ENCODE results near the gene PUM1.
A peak's percentile ranks its signal among the peaks of the same experiment; 100 is the strongest.

PUM1 gene

GRCh38 chr1:30928789-30929134 lies 136.8 kb downstream of the PUM1 start:
- TF ChIP-seq POLR2A (IDR thresholded peaks at IDR 0.05; ENCODE audit: low read depth, low read length) = no peak
- TF ChIP-seq POLR2AphosphoS5 (IDR thresholded peaks at IDR 0.05; ENCODE audit: low read depth, low read length) = no peak
- TF ChIP-seq TAF1 (IDR thresholded peaks at IDR 0.05; ENCODE audit: borderline replicate concordance, low read depth, low read length) = no peak
- FAIRE-seq (no peak), DNase-seq (ENCODE audit: insufficient read length) (no peak)

DNA sequence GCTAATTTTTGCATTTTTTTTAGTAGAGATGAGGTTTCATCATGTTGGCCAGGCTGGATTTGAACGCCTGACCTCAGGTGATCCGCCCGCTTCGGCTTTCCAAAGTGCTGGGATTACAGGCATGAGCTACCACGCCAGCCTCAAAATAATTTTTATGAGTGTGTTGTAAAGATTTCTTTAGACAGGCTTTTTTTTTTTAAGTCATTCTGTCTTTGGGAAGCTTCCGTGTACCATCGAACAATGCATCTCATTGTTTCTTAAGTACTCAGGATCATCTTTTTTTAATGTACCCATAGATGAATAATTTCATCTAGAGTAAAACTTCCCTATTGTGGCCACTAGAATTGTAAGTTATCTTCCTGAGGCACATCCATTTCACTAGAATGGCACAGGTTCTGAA lies 137.3 kb downstream of the PUM1 start:
- TF ChIP-seq TAF1 (IDR thresholded peaks at IDR 0.05; ENCODE audit: borderline replicate concordance, low read depth, low read length) (no peak), POLR2A (IDR thresholded peaks at IDR 0.05; ENCODE audit: low read depth, low read length) (no peak), POLR2AphosphoS5 (IDR thresholded peaks at IDR 0.05; ENCODE audit: low read depth, low read length) (no peak)
- no peak for FAIRE-seq

GRCh38 chr1:30927448-30927847 lies 138.1 kb downstream of the PUM1 start:
- DNase-seq (ENCODE audit: insufficient read length) (no peak), FAIRE-seq (no peak)
- TF ChIP-seq POLR2AphosphoS5 (IDR thresholded peaks at IDR 0.05; ENCODE audit: low read depth, low read length) = no peak
- no peak for TF ChIP-seq POLR2A (IDR thresholded peaks at IDR 0.05; ENCODE audit: low read depth, low read length)
- TF ChIP-seq TAF1 (IDR thresholded peaks at IDR 0.05; ENCODE audit: borderline replicate concordance, low read depth, low read length) = no peak

More for the DNA sequence above, 137.3 kb downstream of the PUM1 start:
- DNase-seq (ENCODE audit: insufficient read length) = no peak

GRCh38 chr1:30923597-30923996 lies 141.9 kb downstream of the PUM1 start:
- TF ChIP-seq POLR2A (IDR thresholded peaks at IDR 0.05; ENCODE audit: low read depth, low read length) = no peak
- no peak for TF ChIP-seq POLR2AphosphoS5 (IDR thresholded peaks at IDR 0.05; ENCODE audit: low read depth, low read length)
- no peak for TF ChIP-seq TAF1 (IDR thresholded peaks at IDR 0.05; ENCODE audit: borderline replicate concordance, low read depth, low read length)
- FAIRE-seq (no peak), DNase-seq (ENCODE audit: insufficient read length) (no peak)

DNA sequence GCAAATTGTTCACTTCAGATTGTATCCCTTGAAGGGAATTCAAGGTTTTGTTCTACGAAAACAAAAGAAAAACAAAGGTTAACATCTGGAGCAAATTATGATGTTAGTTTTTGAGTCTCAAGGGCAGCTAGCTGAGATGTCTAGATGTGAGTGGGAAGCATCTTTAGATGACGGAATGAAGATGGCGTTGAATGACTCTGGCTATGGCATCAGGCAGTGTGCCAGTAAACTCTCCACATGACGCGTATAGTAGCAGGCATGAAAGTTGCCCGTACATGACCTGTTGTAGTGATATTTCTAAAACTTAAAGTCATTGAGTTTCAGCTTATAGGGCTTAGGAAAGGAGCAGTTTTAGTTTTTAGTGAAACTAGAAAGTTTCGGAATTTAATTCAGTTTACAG lies 144.7 kb downstream of the PUM1 start:
- FAIRE-seq (no peak), DNase-seq (ENCODE audit: insufficient read length) (no peak)
- TF ChIP-seq POLR2A (IDR thresholded peaks at IDR 0.05; ENCODE audit: low read depth, low read length) = no peak
- no peak for TF ChIP-seq POLR2AphosphoS5 (IDR thresholded peaks at IDR 0.05; ENCODE audit: low read depth, low read length)
- TF ChIP-seq TAF1 (IDR thresholded peaks at IDR 0.05; ENCODE audit: borderline replicate concordance, low read depth, low read length) = no peak

DNA sequence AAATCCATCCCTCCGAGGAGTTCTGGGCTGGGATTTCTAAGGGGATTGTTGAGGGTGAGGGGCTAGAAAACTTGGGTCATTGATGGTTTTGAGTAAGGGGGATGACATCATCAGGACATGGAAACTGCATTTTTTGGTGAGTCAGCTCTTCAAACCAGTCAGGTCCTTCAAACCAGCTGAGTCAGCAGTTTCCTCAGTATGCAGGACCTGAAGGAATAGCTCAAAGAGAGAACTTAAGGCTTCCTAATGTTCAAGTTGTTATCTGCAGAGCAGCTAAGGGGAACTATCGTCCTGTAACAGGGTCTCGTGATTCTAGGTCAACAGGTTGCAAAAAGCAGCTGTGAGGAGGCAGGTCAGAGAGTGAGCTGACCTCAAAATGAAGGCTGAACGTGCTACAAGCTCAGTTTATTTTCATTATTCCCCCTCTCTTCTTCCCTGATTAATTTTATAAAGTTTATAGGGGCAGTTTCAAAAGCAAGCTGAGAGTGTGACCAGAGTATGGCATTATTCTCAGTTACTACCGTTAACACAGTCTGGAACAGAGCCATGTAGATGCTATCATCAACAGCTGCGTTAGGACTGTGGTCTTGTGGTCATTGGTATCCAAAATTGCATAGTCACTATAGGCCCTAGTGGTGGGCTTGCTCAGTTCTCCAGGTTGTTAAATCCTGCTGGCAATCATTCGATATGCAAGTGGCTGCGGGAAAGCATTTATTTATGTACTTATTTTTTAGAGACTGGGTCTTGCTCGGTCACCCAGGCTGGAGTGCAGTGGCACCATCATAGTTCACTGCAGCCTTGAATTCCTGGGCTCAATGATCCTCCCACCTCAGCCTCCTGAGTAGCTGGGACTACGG lies 146.3 kb downstream of the PUM1 start:
- TF ChIP-seq POLR2A (IDR thresholded peaks at IDR 0.05; ENCODE audit: low read depth, low read length) = no peak
- no peak for TF ChIP-seq POLR2AphosphoS5 (IDR thresholded peaks at IDR 0.05; ENCODE audit: low read depth, low read length)
- no peak for TF ChIP-seq TAF1 (IDR thresholded peaks at IDR 0.05; ENCODE audit: borderline replicate concordance, low read depth, low read length)
- DNase-seq (ENCODE audit: insufficient read length) = no peak
- peak; percentile 67 for FAIRE-seq

DNA sequence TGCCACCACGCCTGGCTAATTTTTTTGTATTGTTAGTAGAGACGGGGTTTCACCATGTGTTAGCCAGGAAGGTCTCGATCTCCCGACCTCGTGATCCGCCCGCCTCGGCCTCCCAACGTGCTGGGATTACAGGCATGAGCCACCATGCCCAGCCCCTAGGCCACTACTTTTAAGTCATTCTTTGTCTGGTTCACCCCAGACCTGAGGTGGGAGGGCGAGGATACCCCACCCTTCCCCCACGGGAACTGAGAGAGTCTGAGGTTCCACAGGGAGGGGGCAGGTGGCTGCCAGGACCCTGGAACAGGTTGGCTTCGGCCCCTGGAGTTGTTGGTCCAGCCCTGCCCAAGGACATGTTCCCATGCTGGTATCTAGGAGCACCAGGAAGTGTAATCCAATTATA lies 149.2 kb downstream of the PUM1 start:
- no peak for FAIRE-seq
- no peak for DNase-seq (ENCODE audit: insufficient read length)
- no peak for TF ChIP-seq TAF1 (IDR thresholded peaks at IDR 0.05; ENCODE audit: borderline replicate concordance, low read depth, low read length)
- TF ChIP-seq POLR2A (IDR thresholded peaks at IDR 0.05; ENCODE audit: low read depth, low read length) = no peak
- no peak for TF ChIP-seq POLR2AphosphoS5 (IDR thresholded peaks at IDR 0.05; ENCODE audit: low read depth, low read length)

GRCh38 chr1:30915491-30916230 lies 149.9 kb downstream of the PUM1 start:
- TF ChIP-seq POLR2A (IDR thresholded peaks at IDR 0.05; ENCODE audit: low read depth, low read length) (no peak), TAF1 (IDR thresholded peaks at IDR 0.05; ENCODE audit: borderline replicate concordance, low read depth, low read length) (no peak), POLR2AphosphoS5 (IDR thresholded peaks at IDR 0.05; ENCODE audit: low read depth, low read length) (no peak)
- no peak for FAIRE-seq
- no peak for DNase-seq (ENCODE audit: insufficient read length)

DNA sequence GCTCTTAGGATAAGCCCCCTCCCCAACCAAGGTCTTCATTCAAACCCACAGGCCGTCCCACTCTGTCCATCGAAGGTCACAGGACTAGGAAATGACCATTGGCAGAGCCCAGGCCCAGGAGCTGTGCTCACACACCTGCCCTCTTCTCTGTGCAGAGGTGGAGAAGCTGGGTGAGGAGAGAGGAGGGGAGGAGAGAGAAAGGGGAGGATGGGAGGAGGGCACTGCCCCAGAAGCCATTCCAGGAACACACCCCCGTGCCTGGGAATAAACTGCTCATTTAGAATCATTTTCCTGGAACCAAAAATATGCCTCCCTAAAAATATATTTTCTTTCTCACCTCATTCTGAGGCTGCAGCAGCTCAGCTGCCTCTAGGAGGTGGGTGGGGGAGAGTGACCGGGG lies 150.6 kb downstream of the PUM1 start:
- TF ChIP-seq POLR2AphosphoS5 (IDR thresholded peaks at IDR 0.05; ENCODE audit: low read depth, low read length) (no peak), POLR2A (IDR thresholded peaks at IDR 0.05; ENCODE audit: low read depth, low read length) (no peak), TAF1 (IDR thresholded peaks at IDR 0.05; ENCODE audit: borderline replicate concordance, low read depth, low read length) (no peak)
- FAIRE-seq (no peak), DNase-seq (ENCODE audit: insufficient read length) (no peak)

DNA sequence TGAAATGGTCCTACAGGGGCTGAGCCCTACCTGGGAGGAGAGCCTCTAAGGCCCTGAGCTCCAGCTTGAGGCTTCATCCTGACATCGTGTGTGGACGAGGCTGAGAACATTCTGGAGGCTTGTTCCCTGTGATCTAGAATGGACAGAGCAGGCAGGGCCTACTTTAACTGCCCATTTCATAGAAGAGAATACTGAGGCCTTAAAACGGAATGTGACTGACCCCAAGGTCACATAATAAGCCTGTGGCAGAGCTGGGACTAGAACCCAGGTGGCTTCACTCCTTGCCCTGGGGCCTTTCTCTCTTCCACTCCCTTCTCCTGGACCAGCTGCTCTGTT lies 151.0 kb downstream of the PUM1 start:
- FAIRE-seq (no peak), DNase-seq (ENCODE audit: insufficient read length) (no peak)
- no peak for TF ChIP-seq POLR2A (IDR thresholded peaks at IDR 0.05; ENCODE audit: low read depth, low read length)
- TF ChIP-seq POLR2AphosphoS5 (IDR thresholded peaks at IDR 0.05; ENCODE audit: low read depth, low read length) = no peak
- TF ChIP-seq TAF1 (IDR thresholded peaks at IDR 0.05; ENCODE audit: borderline replicate concordance, low read depth, low read length) = no peak

DNA sequence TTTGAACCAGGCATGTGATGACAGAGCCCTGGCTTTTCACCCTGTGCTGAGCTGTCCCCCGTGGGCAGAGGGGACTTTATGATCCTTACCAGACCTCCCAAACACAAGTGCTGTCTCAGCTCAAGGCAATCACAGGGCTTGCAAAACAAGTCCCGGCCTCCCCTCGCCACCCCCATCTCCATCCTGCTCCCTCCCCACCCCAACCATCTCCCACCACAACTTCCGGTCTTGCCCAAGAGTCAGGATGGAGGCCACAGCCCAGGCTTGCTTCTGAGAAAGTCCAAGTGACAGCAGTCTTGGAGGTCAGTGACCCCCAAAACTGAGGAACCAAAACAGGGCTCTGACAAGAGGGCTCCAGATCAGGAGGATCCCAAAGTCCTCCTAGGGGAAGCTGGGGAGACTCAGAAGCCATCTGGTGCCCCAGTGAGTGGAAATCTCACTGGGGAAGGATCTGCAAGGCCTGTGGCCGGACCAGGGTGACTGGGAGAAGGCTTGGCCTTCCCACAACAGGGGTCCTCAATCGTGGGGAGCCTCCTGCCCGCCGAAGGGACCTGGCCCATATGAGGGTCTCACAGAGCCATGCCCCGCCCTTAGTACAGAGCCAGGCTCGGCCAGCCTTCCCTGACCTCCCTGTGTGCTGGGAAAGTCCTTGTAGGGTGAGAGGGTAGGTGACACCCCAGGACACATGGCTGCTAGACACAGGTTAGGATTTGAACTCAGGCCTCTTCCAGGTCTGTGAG lies 152.4 kb downstream of the PUM1 start:
- no peak for TF ChIP-seq TAF1 (IDR thresholded peaks at IDR 0.05; ENCODE audit: borderline replicate concordance, low read depth, low read length)
- no peak for TF ChIP-seq POLR2AphosphoS5 (IDR thresholded peaks at IDR 0.05; ENCODE audit: low read depth, low read length)
- no peak for TF ChIP-seq POLR2A (IDR thresholded peaks at IDR 0.05; ENCODE audit: low read depth, low read length)
- no peak for FAIRE-seq
- DNase-seq (ENCODE audit: insufficient read length) = no peak

Measured in GM12892 (cell line).